GM21447 (cell line): ENCODE results near the gene ARHGEF38.

Experiments
- ATAC-seq: cut with Tn5 transposase; IDR thresholded peaks from one replicate; pipeline ENCODE4 v1.9.1; 2021; ENCODE audit not compliant: unreplicated experiment

The ARHGEF38 gene

GRCh38 chr4:105556206-105556605 is 3.8 kb downstream of the ARHGEF38 start:
- no peak for ATAC-seq

- ATAC-seq, result no peak
These were observed 5.9 kb downstream of the ARHGEF38 start for GRCh38 chr4:105558277-105558676.

DNA sequence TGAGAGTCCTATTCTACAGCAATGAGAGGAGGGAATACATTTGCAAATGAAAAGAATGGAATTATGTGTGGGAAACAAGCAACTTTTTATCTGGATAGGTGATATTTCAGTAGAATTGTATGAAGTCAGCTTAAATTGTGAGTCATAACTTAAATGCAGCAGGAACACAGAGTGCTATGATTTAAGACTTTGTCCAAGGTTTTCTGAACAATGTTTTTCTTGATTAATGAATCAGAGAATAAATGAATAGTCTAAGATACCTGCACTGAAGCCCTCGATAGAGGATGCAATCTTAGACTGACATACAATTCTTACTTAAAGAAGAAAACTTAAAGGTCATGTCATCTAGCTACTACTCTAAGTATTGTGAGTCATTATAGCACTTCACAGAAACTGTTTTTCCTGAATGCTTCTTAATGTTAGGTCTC is 8.0 kb downstream of the ARHGEF38 start:
- no peak for ATAC-seq

GRCh38 chr4:105563352-105563751 is 10.9 kb downstream of the ARHGEF38 start:
- ATAC-seq, result no peak

GRCh38 chr4:105568584-105568983 is 16.2 kb downstream of the ARHGEF38 start:
- ATAC-seq, result no peak

DNA sequence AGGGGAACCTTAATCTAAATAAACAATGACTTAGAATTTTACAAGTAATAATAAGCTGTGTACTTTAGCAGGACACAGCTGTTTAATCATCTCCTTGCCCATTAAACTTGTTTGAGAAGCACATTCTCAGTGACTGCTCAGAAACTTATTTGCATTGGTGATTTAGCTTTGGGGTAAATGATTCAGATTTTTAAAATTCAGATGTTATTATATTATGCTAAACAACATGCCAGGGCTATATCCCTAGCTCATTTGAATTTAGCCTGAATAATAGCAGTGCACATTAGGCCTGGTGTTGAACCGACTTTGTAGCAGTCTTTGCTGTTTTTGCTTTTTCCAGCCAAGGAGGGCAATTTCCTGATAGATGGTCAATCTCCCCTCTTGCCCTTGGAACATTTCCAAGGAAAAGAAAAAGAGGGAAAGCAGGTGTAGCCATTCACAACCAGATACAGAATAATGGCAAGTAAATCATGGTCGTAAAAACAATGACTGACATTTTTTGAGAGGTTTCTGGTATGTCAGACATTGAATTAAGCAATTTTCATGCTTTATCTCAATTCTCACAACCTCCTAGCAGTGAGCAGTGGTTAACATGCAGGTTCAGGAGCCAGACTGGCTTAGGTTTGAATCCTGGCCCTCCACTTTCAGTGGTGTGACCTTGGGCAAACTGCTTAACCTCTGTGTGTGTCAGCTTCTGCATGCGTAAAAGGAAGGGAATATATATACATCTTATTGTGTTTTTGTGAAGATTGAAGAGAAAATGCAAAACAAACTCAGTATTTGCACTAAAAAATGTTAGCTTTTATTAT is 16.8 kb downstream of the ARHGEF38 start:
- no peak for ATAC-seq

DNA sequence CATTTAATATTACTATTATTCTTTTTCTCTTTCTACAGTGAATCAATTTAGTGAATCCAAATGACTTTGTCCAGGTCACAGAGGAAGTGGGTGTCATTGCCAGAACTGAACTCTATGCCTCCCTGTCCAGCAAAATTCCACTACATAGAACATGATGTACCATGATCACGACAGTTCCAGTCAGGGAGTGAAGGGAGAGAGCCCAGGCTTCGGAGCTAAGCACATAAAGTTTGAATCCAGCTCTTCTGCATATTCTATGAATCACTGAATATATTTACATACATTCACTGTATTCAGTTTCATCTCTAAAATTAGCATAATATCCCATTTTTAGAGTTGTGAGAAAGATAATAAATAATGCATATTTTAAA is 17.4 kb downstream of the ARHGEF38 start:
- no peak for ATAC-seq

DNA sequence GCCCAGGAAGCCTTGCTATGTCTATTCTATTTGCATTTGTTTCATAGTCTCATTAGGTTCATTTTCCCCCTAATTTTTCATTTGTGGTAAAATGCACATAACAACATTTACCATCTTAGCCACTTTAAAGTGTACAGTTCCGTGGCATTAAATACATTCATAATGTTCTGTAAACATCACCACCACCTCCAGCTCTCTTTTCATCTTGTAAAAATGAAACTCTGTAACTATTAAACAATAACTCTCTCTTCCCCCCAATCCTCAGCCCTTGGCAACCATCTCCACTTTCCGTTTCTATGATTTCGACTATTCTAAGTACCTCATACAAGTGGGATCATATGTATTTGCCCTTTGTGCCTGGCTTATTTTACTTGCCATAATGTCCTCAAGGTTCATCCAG is 19.9 kb downstream of the ARHGEF38 start:
- no peak for ATAC-seq

- no peak for ATAC-seq
These were observed 34.4 kb downstream of the ARHGEF38 start for GRCh38 chr4:105586638-105587328.

DNA sequence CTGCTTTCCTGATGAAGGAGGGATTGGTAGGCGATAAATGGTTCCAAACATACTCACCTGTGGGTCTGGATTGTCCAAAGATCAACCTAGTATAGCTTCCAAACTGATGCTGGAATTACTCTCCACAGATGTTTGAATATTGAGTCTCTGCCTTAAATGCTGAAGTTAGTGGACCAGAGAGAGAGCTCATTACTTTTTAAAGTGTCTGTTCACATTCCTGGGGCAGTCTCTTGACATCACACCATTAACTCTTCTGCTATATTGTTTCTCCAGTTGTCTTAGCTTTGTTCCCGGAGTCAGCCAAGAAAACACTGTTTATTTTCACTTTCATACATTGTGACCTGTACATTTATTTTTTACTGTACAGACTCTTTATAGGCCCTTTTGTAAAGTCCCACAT is 35.4 kb downstream of the ARHGEF38 start:
- no peak for ATAC-seq

DNA sequence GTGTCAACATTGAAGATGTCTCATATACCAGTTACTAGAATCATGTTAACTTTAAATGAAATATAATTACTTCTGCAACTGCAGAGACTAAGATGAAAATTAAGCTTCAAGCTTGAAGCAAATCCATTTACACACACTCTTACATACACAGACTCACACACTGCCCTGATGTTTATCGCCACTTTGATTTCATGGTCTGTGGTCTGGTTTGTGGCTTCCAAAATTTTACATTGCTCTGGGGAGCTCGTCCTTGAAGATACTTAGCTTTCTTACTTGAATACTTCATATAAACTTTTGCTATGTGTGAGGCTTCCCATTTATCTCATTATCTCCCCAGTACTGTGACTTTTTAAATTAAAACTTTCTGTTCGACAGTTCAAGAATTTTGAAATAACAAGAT is 35.8 kb downstream of the ARHGEF38 start:
- ATAC-seq, result no peak

DNA sequence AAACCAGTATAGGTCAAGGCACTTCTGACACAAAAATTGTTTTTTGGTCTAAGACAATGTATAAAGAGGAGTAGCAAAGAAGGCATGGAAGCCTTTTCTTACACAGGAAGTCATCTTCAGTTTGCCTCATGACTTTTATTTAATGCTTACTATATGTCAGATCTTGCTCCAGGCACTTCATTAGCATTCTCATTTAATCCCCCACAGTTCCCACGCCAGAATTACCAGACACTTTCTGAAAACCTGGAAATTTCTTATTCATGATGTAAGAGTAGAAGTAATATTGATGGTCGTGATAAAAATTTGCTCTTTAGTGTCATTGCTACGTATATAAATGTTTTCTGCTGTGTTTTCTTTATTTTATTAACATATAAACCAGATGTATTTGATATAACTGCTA is 39.2 kb downstream of the ARHGEF38 start:
- ATAC-seq, result no peak

DNA sequence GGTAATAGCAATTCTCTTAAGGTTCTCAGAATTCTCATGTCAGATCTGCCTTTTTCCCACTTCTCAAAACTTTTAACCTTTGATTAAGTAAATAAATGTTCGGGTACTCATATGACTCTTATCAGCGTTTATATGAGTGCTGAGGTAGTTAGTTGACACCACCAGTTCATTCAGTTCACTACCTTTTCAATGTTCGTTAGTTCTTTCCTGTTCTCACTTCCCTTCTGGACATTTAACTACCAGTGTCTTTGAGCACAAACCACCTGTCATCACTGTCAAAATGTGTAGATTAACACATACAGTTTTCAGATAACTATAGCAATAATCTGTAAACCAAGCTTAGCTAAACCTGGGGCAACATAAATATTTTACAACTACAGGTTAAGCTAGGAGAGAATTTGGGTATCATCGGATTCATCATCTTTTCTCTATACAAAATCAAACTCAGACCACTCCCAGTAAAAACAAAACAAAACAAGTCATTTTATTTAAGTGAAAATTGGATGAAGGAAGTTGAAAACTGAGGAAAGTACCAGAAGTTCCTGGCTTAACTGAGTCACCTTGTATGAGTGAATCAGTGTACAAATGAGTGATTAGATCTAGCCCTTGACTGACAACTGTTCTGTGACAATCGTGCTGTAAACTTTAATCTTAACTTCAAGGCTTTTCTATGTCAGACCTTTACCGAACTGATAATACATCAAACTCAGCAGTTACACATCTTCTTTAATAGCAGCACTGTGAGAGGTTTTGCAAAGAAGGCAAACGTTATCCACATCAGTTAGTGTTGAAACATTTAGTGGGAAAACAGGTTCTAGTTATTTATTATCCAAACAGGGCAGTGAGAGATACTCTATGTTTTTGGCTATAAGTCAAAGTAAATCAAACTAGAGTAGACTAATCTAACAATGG is 41.9 kb downstream of the ARHGEF38 start:
- ATAC-seq, result peak; percentile 88

- no peak for ATAC-seq
These were observed 44.3 kb downstream of the ARHGEF38 start for GRCh38 chr4:105596684-105597083.

- ATAC-seq, result no peak
These were observed 45.6 kb downstream of the ARHGEF38 start for GRCh38 chr4:105598052-105598451.

- no peak for ATAC-seq
These were observed 46.4 kb downstream of the ARHGEF38 start for GRCh38 chr4:105598787-105599186.

- no peak for ATAC-seq
These were observed 47.1 kb downstream of the ARHGEF38 start for GRCh38 chr4:105599482-105599881.

- no peak for ATAC-seq
These were observed 47.7 kb downstream of the ARHGEF38 start for GRCh38 chr4:105599932-105600655.

GRCh38 chr4:105600951-105601350 is 48.5 kb downstream of the ARHGEF38 start:
- no peak for ATAC-seq

GRCh38 chr4:105601406-105601805 is 49.0 kb downstream of the ARHGEF38 start:
- ATAC-seq, result no peak

- no peak for ATAC-seq
These were observed 50.7 kb downstream of the ARHGEF38 start for GRCh38 chr4:105603158-105603557.
